ENCODE data around the gene URI1.

URI1 gene

GRCh38 chr19:30029721-30030510 is 87.9 kb downstream of the URI1 start:
- no peak for TF ChIP-seq CTCF (IDR thresholded peaks at IDR 0.05)

- no peak for TF ChIP-seq CTCF (IDR thresholded peaks at IDR 0.05)
Measured at GRCh38 chr19:30034321-30034720, 92.3 kb downstream of the URI1 start.

- no peak for TF ChIP-seq CTCF (IDR thresholded peaks at IDR 0.05)
Measured at GRCh38 chr19:30036154-30037129, 94.4 kb downstream of the URI1 start.

- no peak for TF ChIP-seq CTCF (IDR thresholded peaks at IDR 0.05)
Measured at GRCh38 chr19:30037835-30038234, 95.8 kb downstream of the URI1 start.

GRCh38 chr19:30044273-30045248 is 102.5 kb downstream of the URI1 start:
- TF ChIP-seq CTCF (IDR thresholded peaks at IDR 0.05): no peak

- peak; percentile 73 for TF ChIP-seq CTCF (IDR thresholded peaks at IDR 0.05)
Measured at GRCh38 chr19:30046522-30046921, 104.5 kb downstream of the URI1 start.

- TF ChIP-seq CTCF (IDR thresholded peaks at IDR 0.05): no peak
Measured at GRCh38 chr19:30047432-30047831, 105.4 kb downstream of the URI1 start.
